WTC11 (cell line): ENCODE measurements around the gene CCDC87. TPM values are rescaled to one million over a fixed set of nuclear protein-coding genes. Genes with fewer than 3 reads are reported as not detected.

Source experiments
- ATAC-seq: fragments of 200-7000 bp; cut with Tn5 transposase; 2 replicates; pipeline ENCODE4 v1.10.0; 2021; ENCODE audit warnings: mild to moderate bottlenecking, moderate library complexity
- CTCF ChIA-PET: fragments of 300-600 bp; sonication (Branson Sonifier 250); formaldehyde crosslinking; loops from one replicate; lab custom pipeline; 2021; ENCODE audit warnings: antibody characterized with exemption; lab: Charles Lee
- POLR2A ChIA-PET: fragments of 350-600 bp; sonication (Branson Sonifier 250); formaldehyde crosslinking; loops from one replicate; lab custom pipeline; 2021; ENCODE audit warnings: antibody characterized with exemption; lab: Charles Lee
- DNase-seq: peaks from one replicate; pipeline ENCODE4 v3.0.0; 2021; ENCODE audit warnings: low spot score
- H3K27ac Mint-ChIP-seq: 2 replicates; pipeline ENCODE4 v1.8.0; 2021; ENCODE audit warnings: mixed read lengths
- H3K27me3 Mint-ChIP-seq: 2 replicates; pipeline ENCODE4 v1.8.0; 2021; ENCODE audit warnings: low read depth, mild to moderate bottlenecking, moderate library complexity, mixed read lengths
- H3K36me3 Mint-ChIP-seq: 2 replicates; pipeline ENCODE4 v1.8.0; 2021; ENCODE audit warnings: mixed read lengths
- H3K4me1 Mint-ChIP-seq: 2 replicates; pipeline ENCODE4 v1.8.0; 2022; ENCODE audit warnings: mixed read lengths
- H3K4me3 Mint-ChIP-seq: 2 replicates; pipeline ENCODE4 v1.8.0; 2021; ENCODE audit warnings: mild to moderate bottlenecking, moderate library complexity, mixed read lengths
- H3K9me3 Mint-ChIP-seq: 2 replicates; pipeline ENCODE4 v1.8.0; 2021; ENCODE audit warnings: mixed read lengths
- AFF4 ChIP-seq: sonication (generic); formaldehyde crosslinking; IDR thresholded peaks from 2 replicates; pipeline ENCODE4 v1.8.1; 2023; ENCODE audit warnings: mild to moderate bottlenecking, missing genetic modification reagents, borderline replicate concordance
- ARID4B ChIP-seq: sonication (generic); formaldehyde crosslinking; IDR thresholded peaks from 2 replicates; pipeline ENCODE4 v1.8.0; 2023; ENCODE audit warnings: missing genetic modification reagents, mild to moderate bottlenecking, borderline replicate concordance
- ATF1 ChIP-seq: sonication (generic); formaldehyde crosslinking; IDR thresholded peaks from 2 replicates; pipeline ENCODE4 v1.8.1; 2023; ENCODE audit warnings: mild to moderate bottlenecking, moderate library complexity, missing genetic modification reagents
- E2F5 ChIP-seq: sonication (generic); formaldehyde crosslinking; IDR thresholded peaks from 2 replicates; pipeline ENCODE4 v1.8.1; 2022; ENCODE audit warnings: mild to moderate bottlenecking, moderate library complexity, missing genetic modification reagents
- EMX1 ChIP-seq: fragments of 250-450 bp; sonication (Bioruptor Pico); IDR thresholded peaks from 2 replicates; pipeline ENCODE4 v1.8.0; 2021; ENCODE audit warnings: mild to moderate bottlenecking
- ESRRA ChIP-seq: sonication (generic); formaldehyde crosslinking; IDR thresholded peaks from 2 replicates; pipeline ENCODE4 v1.8.1; 2022; ENCODE audit warnings: mild to moderate bottlenecking, missing genetic modification reagents, borderline replicate concordance
- GTF2I ChIP-seq: fragments of 250-450 bp; sonication (Bioruptor Pico); conservative IDR thresholded peaks from 2 replicates; pipeline ENCODE4 v1.4.0; 2021; ENCODE audit warnings: mild to moderate bottlenecking
- MLX ChIP-seq: sonication (generic); formaldehyde crosslinking; IDR thresholded peaks from 2 replicates; pipeline ENCODE4 v1.8.1; 2023; ENCODE audit warnings: mild to moderate bottlenecking, missing genetic modification reagents, moderate library complexity
- OVOL2 ChIP-seq: fragments of 250-450 bp; sonication (Bioruptor Pico); IDR thresholded peaks from 2 replicates; pipeline ENCODE4 v1.9.0; 2021; ENCODE audit warnings: mild to moderate bottlenecking, borderline replicate concordance
- TEAD4 ChIP-seq: sonication (generic); formaldehyde crosslinking; IDR thresholded peaks from 2 replicates; pipeline ENCODE4 v1.8.0; 2022; ENCODE audit warnings: mild to moderate bottlenecking, missing genetic modification reagents
- USF2 ChIP-seq: sonication (generic); formaldehyde crosslinking; IDR thresholded peaks from 2 replicates; pipeline ENCODE4 v1.8.1; 2023; ENCODE audit warnings: mild to moderate bottlenecking, missing genetic modification reagents, moderate library complexity
- ZNF416 ChIP-seq: fragments of 250-450 bp; sonication (Bioruptor Pico); IDR thresholded peaks from 2 replicates; pipeline ENCODE4 v1.9.0; 2021; ENCODE audit warnings: mild to moderate bottlenecking, inconsistent platforms
- ZNF671 ChIP-seq: fragments of 250-450 bp; sonication (Bioruptor Pico); IDR thresholded peaks from 2 replicates; pipeline ENCODE4 v1.8.0; 2021; ENCODE audit warnings: mild to moderate bottlenecking
- total RNA-seq: library from RNA; stranded (reverse); gene quantifications from 3 replicates; pipeline ENCODE4 v1.2.3, GENCODE V29; 2021

Gene CCDC87
- total RNA-seq, 1 experiment from 2014 or later, result 0.85 TPM

- no peak for TF ChIP-seq OVOL2 (CRISPR knock-in tag)
- TF ChIP-seq MLX (CRISPR knock-in tag), result no peak
- TF ChIP-seq, all 79 proteins: peak for 0
Measured at GRCh38 chr11:66619080-66619554, 26.3 kb upstream of the CCDC87 start (continued).

GRCh38 chr11:66617155-66617834 lies 24.4 kb upstream of the CCDC87 start:
- Mint-ChIP-seq H3K4me3 (peak overlapping the region; percentile 98), H3K27me3 (no peaks in the 10 kb centered on the region)
- TF ChIP-seq ARID4B (CRISPR knock-in tag) (peak; percentile 50; the same call in 1 of the 2 replicates), USF2 (no peak)
- TF ChIP-seq, all 79 proteins: peak for 1
- peaks cover 36% of the 10 kb centered on the region for H3K4me1 Mint-ChIP-seq
- POLR2A ChIA-PET, result interaction anchor here (0.6 to 1.9 kb wide), 5 partner anchors 21 to 137 kb away, joined by 3 to 32 read pairs (median 5); partner anchors contain the start of genes ACTN3, CCDC87, DPP3 and RBM4
- DNase-seq (no peak), ATAC-seq (no peak)
- H3K27ac Mint-ChIP-seq, result peak overlapping the region; percentile 99
- no peaks in the 10 kb centered on the region for H3K9me3 Mint-ChIP-seq
- CTCF ChIA-PET, result interaction anchor here (1.0 to 2.1 kb wide), 5 partner anchors 20 to 179 kb away, joined by 3 to 9 read pairs (median 6); partner anchors contain the start of genes MRPL11, RBM4B and ZDHHC24
- H3K36me3 Mint-ChIP-seq, result peaks cover 34% of the 10 kb centered on the region

GRCh38 chr11:66616379-66617154 lies 23.7 kb upstream of the CCDC87 start, which contains the start of gene RBM14:
TSS of gene RBM14 (plus strand) at chr11:66616630. CDS start at chr11:66616721, 91 bp downstream.
- Mint-ChIP-seq H3K4me3 (peak within 1 kb of the TSS; percentile 98), H3K36me3 (peaks cover 31% of the 10 kb centered on the region), H3K4me1 (peaks cover 33% of the 10 kb centered on the region), H3K27me3 (no peaks in the 10 kb centered on the region), H3K9me3 (no peaks in the 10 kb centered on the region), H3K27ac (peak within 1 kb of the TSS; percentile 99)
- POLR2A ChIA-PET, result interaction anchor here (0.6 to 1.9 kb wide), 11 partner anchors 14 to 1769 kb away, joined by 3 to 32 read pairs (median 4); partner anchors contain the start of genes CCDC87, DPP3, PELI3 and RBM4
- ATAC-seq (peak; percentile 96), DNase-seq (peak; percentile 99)
- CTCF ChIA-PET, result interaction anchor here (0.6 to 2.1 kb wide), 8 partner anchors 21 to 235 kb away, joined by 3 to 9 read pairs (median 6); partner anchors contain the start of genes MRPL11 and RBM4B
- TF ChIP-seq ZNF416 (CRISPR knock-in tag) (peak; percentile 51; the same call in 1 of the 2 replicates), GTF2I (CRISPR knock-in tag) (no peak), TEAD4 (CRISPR knock-in tag) (0 out of 2 replicates have a peak, but pooled peaks have one; percentile 50), EMX1 (no peak), ZNF671 (CRISPR knock-in tag) (peak; percentile 28; the same call in 1 of the 2 replicates), ARID4B (CRISPR knock-in tag) (no peak; the same call in none of the 2 replicates), E2F5 (CRISPR knock-in tag) (peak; percentile 90; the same call in 1 of the 2 replicates), AFF4 (CRISPR knock-in tag) (no peak), ATF1 (CRISPR knock-in tag) (no peak), ESRRA (CRISPR knock-in tag) (no peak; the same call in 1 of the 2 replicates)
